Calu3 (cell line): Measurements from ENCODE around the gene CYGB. TPM values are rescaled to one million over a fixed set of nuclear protein-coding genes. Genes with fewer than 3 reads are reported as not detected.

Source experiments
- BruUV-seq: library from RNA; stranded (reverse); fragments of 400-500 nt; replicated peaks from 2 replicates; lab custom pipeline; 2021; lab: Mats Ljungman, UMichigan
- CTCF ChIA-PET: fragments of 300-600 bp; sonication (Branson Sonifier 250); formaldehyde crosslinking; loops from one replicate; lab custom pipeline; 2022; ENCODE audit warnings: antibody characterized with exemption; lab: Charles Lee
- DNase-seq: peaks from one replicate; pipeline ENCODE4 v3.0.0; 2022
- H3K27ac Mint-ChIP-seq: one replicate; pipeline ENCODE4 v1.8.0; 2022; ENCODE audit warnings: mixed read lengths; ENCODE audit not compliant: unreplicated experiment
- H3K27me3 Mint-ChIP-seq: one replicate; pipeline ENCODE4 v1.8.0; 2022; ENCODE audit warnings: mixed read lengths; ENCODE audit not compliant: unreplicated experiment
- H3K36me3 Mint-ChIP-seq: one replicate; pipeline ENCODE4 v1.8.0; 2022; ENCODE audit warnings: mild to moderate bottlenecking, moderate library complexity, mixed read lengths; ENCODE audit not compliant: insufficient read depth, unreplicated experiment
- H3K4me1 Mint-ChIP-seq: one replicate; pipeline ENCODE4 v1.8.0; 2022; ENCODE audit warnings: mild to moderate bottlenecking, low read depth, mixed read lengths; ENCODE audit not compliant: unreplicated experiment
- H3K4me3 Mint-ChIP-seq: one replicate; pipeline ENCODE4 v1.8.0; 2022; ENCODE audit warnings: mild to moderate bottlenecking, low read depth, moderate library complexity, mixed read lengths; ENCODE audit not compliant: unreplicated experiment
- H3K9me3 Mint-ChIP-seq: one replicate; pipeline ENCODE4 v1.8.0; 2022; ENCODE audit warnings: low read depth, mixed read lengths; ENCODE audit not compliant: unreplicated experiment
- CTCF ChIP-seq: fragments of 200-600 bp; IDR thresholded peaks from one replicate; pipeline ENCODE4 v1.8.0; 2022; ENCODE audit warnings: antibody characterized with exemption; ENCODE audit not compliant: unreplicated experiment
- intact Hi-C: fragments of 100-400 bp; cut with micrococcal nuclease; formaldehyde crosslinking; loops from one replicate; pipeline ENCODE4 v1.10.0; 2022; ENCODE audit not compliant: unreplicated experiment
- total RNA-seq: library from RNA; stranded (reverse); gene quantifications from 2 replicates; pipeline ENCODE4 v1.2.3, GENCODE V29; 2022

The CYGB gene
- total RNA-seq, 1 experiment from 2014 or later: not detected

GRCh38 chr17:76495663-76496400 lies 41.7 kb downstream of the CYGB start:
- no peaks in the 10 kb centered on the region for H3K27me3 Mint-ChIP-seq
- H3K4me3 Mint-ChIP-seq: no peak overlapping the region
- peaks cover 11% of the 10 kb centered on the region for H3K36me3 Mint-ChIP-seq
- no peak for TF ChIP-seq CTCF
- no peak for DNase-seq
- BruUV-seq: no TSS peak
- H3K9me3 Mint-ChIP-seq: no peaks in the 10 kb centered on the region
- intact Hi-C loops: no loop called here
- peaks cover 51% of the 10 kb centered on the region for H3K4me1 Mint-ChIP-seq
- CTCF ChIA-PET: no interaction called here
- H3K27ac Mint-ChIP-seq: no peak overlapping the region

GRCh38 chr17:76493505-76494167 lies 43.9 kb downstream of the CYGB start:
- DNase-seq: no peak
- no peaks in the 10 kb centered on the region for H3K27me3 Mint-ChIP-seq
- peak overlapping the region; percentile 24 for H3K4me3 Mint-ChIP-seq
- peak overlapping the region; percentile 58 for H3K27ac Mint-ChIP-seq
- intact Hi-C loops: no loop called here
- H3K4me1 Mint-ChIP-seq: peaks cover 30% of the 10 kb centered on the region
- H3K9me3 Mint-ChIP-seq: no peaks in the 10 kb centered on the region
- TF ChIP-seq CTCF: no peak
- no TSS peak for BruUV-seq
- CTCF ChIA-PET: interaction anchor here (0.6 to 1.5 kb wide), 3 partner anchors 8 to 140 kb away, joined by 3 to 5 read pairs (median 3); partner anchors contain the start of genes PRPSAP1 and RHBDF2
- H3K36me3 Mint-ChIP-seq: no peaks in the 10 kb centered on the region

- Mint-ChIP-seq H3K27me3 (no peaks in the 10 kb centered on the region), H3K27ac (peak overlapping the region; percentile 58), H3K9me3 (no peaks in the 10 kb centered on the region), H3K4me1 (peaks cover 25% of the 10 kb centered on the region), H3K36me3 (no peaks in the 10 kb centered on the region), H3K4me3 (peak overlapping the region; percentile 24)
- no TSS peak for BruUV-seq
- intact Hi-C loops: no loop called here
- TF ChIP-seq CTCF: no peak
- CTCF ChIA-PET: interaction anchor here (0.6 to 1.5 kb wide), 3 partner anchors 9 to 139 kb away, joined by 3 to 5 read pairs (median 3); partner anchors contain the start of genes PRPSAP1 and RHBDF2
- peak; percentile 39 for DNase-seq
Measured at GRCh38 chr17:76492989-76493501, 44.5 kb downstream of the CYGB start.

GRCh38 chr17:76492123-76492988 lies 45.2 kb downstream of the CYGB start:
- DNase-seq: no peak
- intact Hi-C loops: no loop called here

More at GRCh38 chr17:76492123-76492988, 45.2 kb downstream of the CYGB start:
- CTCF ChIA-PET: interaction anchor here (1.4 to 1.5 kb wide), 2 partner anchors 9 to 139 kb away, joined by 3 read pairs; partner anchors contain the start of genes PRPSAP1 and RHBDF2
- no TSS peak for BruUV-seq
- H3K9me3 Mint-ChIP-seq: no peaks in the 10 kb centered on the region
- H3K4me1 Mint-ChIP-seq: peaks cover 18% of the 10 kb centered on the region
- peak overlapping the region; percentile 24 for H3K4me3 Mint-ChIP-seq
- TF ChIP-seq CTCF: no peak
- H3K36me3 Mint-ChIP-seq: no peaks in the 10 kb centered on the region
- peak overlapping the region; percentile 58 for H3K27ac Mint-ChIP-seq
- no peaks in the 10 kb centered on the region for H3K27me3 Mint-ChIP-seq
